K562 (cell line): ENCODE data around the gene CDKN2AIPNL. TPM values are rescaled to one million over a fixed set of nuclear protein-coding genes. Genes with fewer than 3 reads are reported as not detected.
A peak's percentile ranks its signal among the peaks of the same experiment; 100 is the strongest.

Source experiments
- ATF7 ChIP-seq: fragments of 450-650 bp; IDR thresholded peaks from 2 replicates; pipeline ENCODE4 v1.7.1; 2014; ENCODE audit warnings: mild to moderate bottlenecking, moderate library complexity
- CBFB ChIP-seq: sonication (generic); formaldehyde crosslinking; IDR thresholded peaks from 2 replicates; pipeline ENCODE4 v1.4.0; 2020; ENCODE audit warnings: mild to moderate bottlenecking, missing genetic modification reagents
- JUN ChIP-seq, 2 experiments: sonication (generic) in 1 of 2; formaldehyde crosslinking in 1 of 2; IDR thresholded peaks; 2 replicates each; pipeline versions ENCODE4 v1.6.1 to v1.8.0; 2012 to 2022; ENCODE audit warnings: borderline replicate concordance in 2 of 2, mild to moderate bottlenecking in 2 of 2, improper control_type of control experiment in 1 of 2, low read depth in 1 of 2, low read length in 1 of 2, missing genetic modification reagents in 1 of 2
- KLF13 ChIP-seq: fragments of 450-650 bp; IDR thresholded peaks from 2 replicates; pipeline ENCODE4 v1.6.1; 2016; ENCODE audit warnings: missing genetic modification characterization, low read depth, mild to moderate bottlenecking, missing compliant biosample characterization, moderate library complexity, borderline replicate concordance
- NFE2L1 ChIP-seq: fragments of 450-650 bp; IDR thresholded peaks from 2 replicates; pipeline ENCODE4 v1.6.1; 2016; ENCODE audit warnings: missing genetic modification characterization, low read depth, mild to moderate bottlenecking, missing compliant biosample characterization, moderate library complexity, borderline replicate concordance
- PRMT5 ChIP-seq: sonication (generic); formaldehyde crosslinking; IDR thresholded peaks from 2 replicates; pipeline ENCODE4 v1.5.0; 2020; ENCODE audit warnings: missing genetic modification reagents
- SIX5 ChIP-seq, 2 experiments: IDR thresholded peaks; 2 replicates each; pipeline ENCODE4 v1.6.1; 2011; ENCODE audit warnings: low read length in 2 of 2, borderline replicate concordance in 1 of 2, low read depth in 1 of 2, mild to moderate bottlenecking in 1 of 2, moderate library complexity in 1 of 2; ENCODE audit not compliant: insufficient read depth in 1 of 2
- SNIP1 ChIP-seq: fragments of 450-650 bp; IDR thresholded peaks from 2 replicates; pipeline ENCODE4 v1.7.1; 2017; ENCODE audit warnings: low read depth, mild to moderate bottlenecking
- ZBTB1 ChIP-seq: sonication (generic); formaldehyde crosslinking; IDR thresholded peaks from 2 replicates; pipeline ENCODE4 v1.8.1; 2023; ENCODE audit warnings: missing genetic modification reagents, low read depth, mild to moderate bottlenecking, borderline replicate concordance
- polyA plus RNA-seq, 8 experiments: library from polyadenylated mRNA; depleted of rRNA in 4 of 8; stranded (reverse) in 5 of 8; unstranded in 3 of 8; fragments of >200 nt; fragmentation: Nextera tagmentation in 2 of 8; fragmentation: Illumina TruSeq in 1 of 8; extraction: Ambion mirVana in 2 of 8; extraction: Trizol in 1 of 8; gene quantifications; 2 replicates each; pipeline versions ENCODE4 v1.2.1 to v1.2.3, GENCODE V29; 2011 to 2014; ENCODE audit warnings: inconsistent platforms in 1 of 8, missing spikeins in 1 of 8
- total RNA-seq, 7 experiments: library from RNA; depleted of rRNA in 6 of 7; stranded (reverse); fragments of >200 nt in 6 of 7; fragmentation: Illumina TruSeq in 2 of 7; extraction: Trizol in 2 of 7; gene quantifications; 2 replicates each; pipeline versions ENCODE4 v1.2.1 to v1.2.3, GENCODE V29; 2011 to 2021; ENCODE audit warnings: low replicate concordance in 1 of 7
- TF ChIP-seq, protein P1 (sequence below): sonication (generic); formaldehyde crosslinking; IDR thresholded peaks from 2 replicates; pipeline ENCODE4 v1.4.0; 2020; ENCODE audit warnings: mild to moderate bottlenecking, missing genetic modification reagents
- TF ChIP-seq, protein P2 (sequence below): fragments of 450-650 bp; IDR thresholded peaks from 2 replicates; pipeline ENCODE4 v1.6.1; 2018; ENCODE audit not compliant: partially characterized antibody
- TF ChIP-seq, protein P3 (sequence below): fragments of 450-650 bp; formaldehyde crosslinking; IDR thresholded peaks from 2 replicates; pipeline ENCODE4 v1.4.0; 2020; ENCODE audit warnings: mild to moderate bottlenecking, mixed read lengths
- TF ChIP-seq, protein P4 (sequence below): sonication (generic); formaldehyde crosslinking; IDR thresholded peaks from 2 replicates; pipeline ENCODE4 v1.8.0; 2023; ENCODE audit warnings: mild to moderate bottlenecking, missing genetic modification reagents

CDKN2AIPNL gene
- total and polyA plus RNA-seq, 9 of the 15 experiments (the other 6 are each of a cell fraction or from before 2014, with no cell fraction given): 19.9 to 46.9 (median 42.2) TPM

DNA sequence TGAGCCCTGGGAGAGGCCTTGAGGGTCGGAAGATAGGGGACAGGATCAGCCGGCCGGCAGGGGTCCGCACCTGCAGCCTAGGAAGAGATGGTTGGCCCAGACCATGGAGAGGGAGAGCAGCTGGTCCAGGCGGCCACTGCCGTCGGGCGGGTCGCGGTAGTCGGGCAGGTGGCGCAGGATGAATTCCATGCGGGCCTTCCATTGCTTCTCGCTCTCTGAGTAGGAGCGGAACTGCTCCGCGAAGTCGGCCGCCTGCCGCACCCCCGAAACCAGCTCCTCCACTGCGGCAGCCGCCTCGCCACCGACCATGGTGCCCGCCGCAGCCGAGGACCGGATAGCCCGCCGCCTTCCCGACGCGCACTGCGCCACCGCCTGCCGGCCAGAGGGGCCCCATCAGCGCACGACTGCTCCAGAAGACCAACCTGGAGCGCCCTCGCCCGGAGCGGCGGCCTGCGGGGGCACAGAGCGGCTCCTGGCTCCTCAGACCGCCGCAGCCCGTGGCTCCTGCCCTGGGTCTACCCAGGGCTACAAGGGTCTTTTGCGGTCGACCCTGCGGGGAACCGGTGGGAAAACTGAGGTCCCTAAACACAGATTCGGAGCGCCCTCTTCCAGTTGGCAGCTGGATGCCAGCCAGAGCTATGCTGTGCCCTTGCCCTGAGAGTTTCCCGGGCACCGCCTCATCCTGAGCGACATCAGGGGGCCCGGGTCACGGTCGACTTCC is at the start of gene CDKN2AIPNL (continued):
- TF ChIP-seq, protein P1, sequence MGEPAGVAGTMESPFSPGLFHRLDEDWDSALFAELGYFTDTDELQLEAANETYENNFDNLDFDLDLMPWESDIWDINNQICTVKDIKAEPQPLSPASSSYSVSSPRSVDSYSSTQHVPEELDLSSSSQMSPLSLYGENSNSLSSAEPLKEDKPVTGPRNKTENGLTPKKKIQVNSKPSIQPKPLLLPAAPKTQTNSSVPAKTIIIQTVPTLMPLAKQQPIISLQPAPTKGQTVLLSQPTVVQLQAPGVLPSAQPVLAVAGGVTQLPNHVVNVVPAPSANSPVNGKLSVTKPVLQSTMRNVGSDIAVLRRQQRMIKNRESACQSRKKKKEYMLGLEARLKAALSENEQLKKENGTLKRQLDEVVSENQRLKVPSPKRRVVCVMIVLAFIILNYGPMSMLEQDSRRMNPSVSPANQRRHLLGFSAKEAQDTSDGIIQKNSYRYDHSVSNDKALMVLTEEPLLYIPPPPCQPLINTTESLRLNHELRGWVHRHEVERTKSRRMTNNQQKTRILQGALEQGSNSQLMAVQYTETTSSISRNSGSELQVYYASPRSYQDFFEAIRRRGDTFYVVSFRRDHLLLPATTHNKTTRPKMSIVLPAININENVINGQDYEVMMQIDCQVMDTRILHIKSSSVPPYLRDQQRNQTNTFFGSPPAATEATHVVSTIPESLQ (CRISPR knock-in tag): peak; percentile 61; the same call in 1 of the 2 replicates
- TF ChIP-seq, protein P2, sequence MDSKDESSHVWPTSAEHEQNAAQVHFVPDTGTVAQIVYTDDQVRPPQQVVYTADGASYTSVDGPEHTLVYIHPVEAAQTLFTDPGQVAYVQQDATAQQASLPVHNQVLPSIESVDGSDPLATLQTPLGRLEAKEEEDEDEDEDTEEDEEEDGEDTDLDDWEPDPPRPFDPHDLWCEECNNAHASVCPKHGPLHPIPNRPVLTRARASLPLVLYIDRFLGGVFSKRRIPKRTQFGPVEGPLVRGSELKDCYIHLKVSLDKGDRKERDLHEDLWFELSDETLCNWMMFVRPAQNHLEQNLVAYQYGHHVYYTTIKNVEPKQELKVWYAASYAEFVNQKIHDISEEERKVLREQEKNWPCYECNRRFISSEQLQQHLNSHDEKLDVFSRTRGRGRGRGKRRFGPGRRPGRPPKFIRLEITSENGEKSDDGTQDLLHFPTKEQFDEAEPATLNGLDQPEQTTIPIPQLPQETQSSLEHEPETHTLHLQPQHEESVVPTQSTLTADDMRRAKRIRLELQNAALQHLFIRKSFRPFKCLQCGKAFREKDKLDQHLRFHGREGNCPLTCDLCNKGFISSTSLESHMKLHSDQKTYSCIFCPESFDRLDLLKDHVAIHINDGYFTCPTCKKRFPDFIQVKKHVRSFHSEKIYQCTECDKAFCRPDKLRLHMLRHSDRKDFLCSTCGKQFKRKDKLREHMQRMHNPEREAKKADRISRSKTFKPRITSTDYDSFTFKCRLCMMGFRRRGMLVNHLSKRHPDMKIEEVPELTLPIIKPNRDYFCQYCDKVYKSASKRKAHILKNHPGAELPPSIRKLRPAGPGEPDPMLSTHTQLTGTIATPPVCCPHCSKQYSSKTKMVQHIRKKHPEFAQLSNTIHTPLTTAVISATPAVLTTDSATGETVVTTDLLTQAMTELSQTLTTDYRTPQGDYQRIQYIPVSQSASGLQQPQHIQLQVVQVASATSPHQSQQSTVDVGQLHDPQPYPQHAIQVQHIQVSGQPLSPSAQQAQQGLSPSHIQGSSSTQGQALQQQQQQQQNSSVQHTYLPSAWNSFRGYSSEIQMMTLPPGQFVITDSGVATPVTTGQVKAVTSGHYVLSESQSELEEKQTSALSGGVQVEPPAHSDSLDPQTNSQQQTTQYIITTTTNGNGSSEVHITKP: peak; percentile 68
- TF ChIP-seq NFE2L1 (tag): no peak
- TF ChIP-seq PRMT5 (CRISPR knock-in tag): 0 out of 2 replicates have a peak, but pooled peaks have one; percentile 14
- TF ChIP-seq SNIP1: peak; percentile 93
- TF ChIP-seq, protein P3, sequence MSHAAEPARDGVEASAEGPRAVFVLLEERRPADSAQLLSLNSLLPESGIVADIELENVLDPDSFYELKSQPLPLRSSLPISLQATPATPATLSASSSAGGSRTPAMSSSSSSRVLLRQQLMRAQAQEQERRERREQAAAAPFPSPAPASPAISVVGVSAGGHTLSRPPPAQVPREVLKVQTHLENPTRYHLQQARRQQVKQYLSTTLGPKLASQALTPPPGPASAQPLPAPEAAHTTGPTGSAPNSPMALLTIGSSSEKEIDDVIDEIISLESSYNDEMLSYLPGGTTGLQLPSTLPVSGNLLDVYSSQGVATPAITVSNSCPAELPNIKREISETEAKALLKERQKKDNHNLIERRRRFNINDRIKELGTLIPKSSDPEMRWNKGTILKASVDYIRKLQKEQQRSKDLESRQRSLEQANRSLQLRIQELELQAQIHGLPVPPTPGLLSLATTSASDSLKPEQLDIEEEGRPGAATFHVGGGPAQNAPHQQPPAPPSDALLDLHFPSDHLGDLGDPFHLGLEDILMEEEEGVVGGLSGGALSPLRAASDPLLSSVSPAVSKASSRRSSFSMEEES (CRISPR knock-in tag): no peak
- no peak for TF ChIP-seq KLF13 (tag)
- peak; percentile 71 for TF ChIP-seq ATF7
- TF ChIP-seq JUN (IDR thresholded peaks at IDR 0.05; ENCODE audit: borderline replicate concordance, low read depth, low read length): peak; percentile 66; the same call in 1 of the 2 replicates
- TF ChIP-seq JUN (CRISPR knock-in tag; IDR thresholded peaks at IDR 0.05; ENCODE audit: borderline replicate concordance): peak; percentile 66; the same call in 1 of the 2 replicates
- no peak; the same call in 1 of the 2 replicates for TF ChIP-seq ZBTB1 (CRISPR knock-in tag)
- no peak for TF ChIP-seq SIX5 (IDR thresholded peaks at IDR 0.05; ENCODE audit: borderline replicate concordance in 1 of 2, insufficient read depth in 1 of 2, low read depth in 1 of 2, low read length in 2 of 2)
- TF ChIP-seq CBFB: no peak; the same call in 1 of the 2 replicates
- TF ChIP-seq, protein P4, sequence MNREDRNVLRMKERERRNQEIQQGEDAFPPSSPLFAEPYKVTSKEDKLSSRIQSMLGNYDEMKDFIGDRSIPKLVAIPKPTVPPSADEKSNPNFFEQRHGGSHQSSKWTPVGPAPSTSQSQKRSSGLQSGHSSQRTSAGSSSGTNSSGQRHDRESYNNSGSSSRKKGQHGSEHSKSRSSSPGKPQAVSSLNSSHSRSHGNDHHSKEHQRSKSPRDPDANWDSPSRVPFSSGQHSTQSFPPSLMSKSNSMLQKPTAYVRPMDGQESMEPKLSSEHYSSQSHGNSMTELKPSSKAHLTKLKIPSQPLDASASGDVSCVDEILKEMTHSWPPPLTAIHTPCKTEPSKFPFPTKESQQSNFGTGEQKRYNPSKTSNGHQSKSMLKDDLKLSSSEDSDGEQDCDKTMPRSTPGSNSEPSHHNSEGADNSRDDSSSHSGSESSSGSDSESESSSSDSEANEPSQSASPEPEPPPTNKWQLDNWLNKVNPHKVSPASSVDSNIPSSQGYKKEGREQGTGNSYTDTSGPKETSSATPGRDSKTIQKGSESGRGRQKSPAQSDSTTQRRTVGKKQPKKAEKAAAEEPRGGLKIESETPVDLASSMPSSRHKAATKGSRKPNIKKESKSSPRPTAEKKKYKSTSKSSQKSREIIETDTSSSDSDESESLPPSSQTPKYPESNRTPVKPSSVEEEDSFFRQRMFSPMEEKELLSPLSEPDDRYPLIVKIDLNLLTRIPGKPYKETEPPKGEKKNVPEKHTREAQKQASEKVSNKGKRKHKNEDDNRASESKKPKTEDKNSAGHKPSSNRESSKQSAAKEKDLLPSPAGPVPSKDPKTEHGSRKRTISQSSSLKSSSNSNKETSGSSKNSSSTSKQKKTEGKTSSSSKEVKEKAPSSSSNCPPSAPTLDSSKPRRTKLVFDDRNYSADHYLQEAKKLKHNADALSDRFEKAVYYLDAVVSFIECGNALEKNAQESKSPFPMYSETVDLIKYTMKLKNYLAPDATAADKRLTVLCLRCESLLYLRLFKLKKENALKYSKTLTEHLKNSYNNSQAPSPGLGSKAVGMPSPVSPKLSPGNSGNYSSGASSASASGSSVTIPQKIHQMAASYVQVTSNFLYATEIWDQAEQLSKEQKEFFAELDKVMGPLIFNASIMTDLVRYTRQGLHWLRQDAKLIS (CRISPR knock-in tag): 0 out of 2 replicates have a peak, but pooled peaks have one; percentile 54
